Stimulated activated CD8-positive, alpha-beta memory T cell treated with anti-CD3 and anti-CD28 coated beads, Interleukin-12 subunit alpha, Interleukin-12 subunit beta, amount 100 ng/mL, for 24 hours (primary cell): ENCODE data around the gene NOX5.

ENCODE experiments used
- DNase-seq: peaks from one replicate; pipeline ENCODE4 v3.0.0-alpha.2; 2020; ENCODE audit errors: extremely low read depth

The NOX5 gene

DNA sequence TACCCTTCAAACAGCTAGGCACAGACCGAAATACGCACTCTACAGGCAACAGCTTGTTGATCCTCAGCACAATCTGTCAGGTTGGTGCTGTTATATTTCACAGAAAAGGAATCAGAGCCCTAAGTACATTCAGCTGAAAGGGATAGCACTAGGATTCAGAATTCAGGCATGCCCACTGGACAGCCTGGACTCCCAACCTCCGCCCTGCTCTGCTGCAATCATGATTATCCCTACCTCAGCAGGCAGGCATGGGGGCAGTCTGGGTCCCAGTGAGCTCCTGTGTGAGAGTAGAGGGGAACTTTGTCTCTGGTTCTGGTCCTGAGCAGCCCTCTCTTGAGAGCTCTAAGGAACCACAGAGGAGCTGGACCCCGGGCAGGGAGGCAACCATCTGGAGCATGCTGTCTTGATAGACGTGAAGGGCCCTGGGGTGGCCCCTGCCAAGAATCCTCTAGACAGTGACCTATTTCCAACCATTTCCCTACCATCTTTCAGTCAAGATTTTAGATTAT lies 23.4 kb upstream of the NOX5 start:
- no peak for DNase-seq

DNA sequence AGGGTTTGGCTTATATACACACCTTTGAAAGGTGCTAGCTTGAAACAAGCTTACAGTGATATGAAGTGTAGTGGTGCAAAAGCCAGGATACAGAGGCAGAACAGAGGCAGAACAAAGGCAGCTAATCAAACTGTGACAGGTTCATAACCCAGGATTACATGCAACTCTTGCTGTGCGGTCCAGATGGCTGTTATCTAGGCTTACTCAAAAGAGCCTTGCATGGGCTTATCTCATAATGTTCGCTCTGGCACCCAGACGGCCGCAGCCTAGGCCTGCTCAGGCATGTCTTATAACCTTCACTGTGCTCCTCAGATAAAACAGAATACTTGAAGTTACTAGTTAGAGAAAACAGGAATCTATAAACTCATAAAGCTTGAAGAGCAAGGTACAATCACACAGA lies 22.8 kb upstream of the NOX5 start:
- DNase-seq: no peak

GRCh38 chr15:68992696-68993095 lies 21.8 kb upstream of the NOX5 start:
- no peak for DNase-seq

DNA sequence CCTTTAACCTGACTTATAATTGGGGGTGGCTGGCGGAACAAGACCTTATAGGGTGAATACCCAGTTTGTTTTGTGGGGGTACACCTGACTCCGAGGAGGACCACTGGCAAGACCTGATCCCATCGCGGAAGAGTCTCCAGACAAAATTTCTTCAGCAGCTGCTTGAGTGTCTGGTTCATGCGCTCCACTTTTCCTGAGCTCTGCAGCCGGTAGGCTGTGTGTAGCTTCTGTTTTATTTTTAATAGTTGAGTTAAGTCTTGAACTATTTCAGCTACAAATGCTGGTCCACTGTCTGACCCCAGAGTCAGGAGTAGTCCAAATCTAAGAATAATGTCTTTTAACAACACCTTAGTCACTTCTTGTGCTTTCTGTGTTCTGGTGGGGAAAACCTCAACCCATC lies 21.2 kb upstream of the NOX5 start:
- no peak for DNase-seq

- DNase-seq: no peak
Measured at GRCh38 chr15:68994149-68994548, 20.3 kb upstream of the NOX5 start.

GRCh38 chr15:68994981-68995761 lies 19.3 kb upstream of the NOX5 start:
- no peak for DNase-seq

- no peak for DNase-seq
Measured at GRCh38 chr15:68997050-68997449, 17.4 kb upstream of the NOX5 start.

GRCh38 chr15:68997930-68998777 lies 16.3 kb upstream of the NOX5 start:
- DNase-seq: no peak

DNA sequence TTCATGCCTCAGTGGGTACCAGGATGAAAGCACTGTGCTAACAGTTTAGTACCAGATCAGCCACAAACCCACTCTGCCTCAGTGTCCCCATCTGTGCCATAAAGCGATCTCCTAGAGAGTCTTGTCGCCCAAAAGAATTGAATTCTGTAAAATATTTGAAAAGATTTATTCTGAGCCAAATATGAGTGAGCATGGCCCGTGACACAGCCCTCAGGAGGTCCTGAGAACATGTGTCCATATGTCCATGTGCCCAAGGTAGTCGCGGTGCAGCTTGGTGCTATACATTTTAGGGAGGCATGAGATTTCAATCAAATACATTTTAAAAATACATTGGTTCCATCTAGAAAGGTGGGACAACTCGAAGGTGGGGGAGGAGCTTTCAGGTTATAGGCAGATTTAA lies 15.4 kb upstream of the NOX5 start:
- DNase-seq: no peak

- DNase-seq: no peak
Measured at GRCh38 chr15:69000091-69000490, 14.4 kb upstream of the NOX5 start.

DNA sequence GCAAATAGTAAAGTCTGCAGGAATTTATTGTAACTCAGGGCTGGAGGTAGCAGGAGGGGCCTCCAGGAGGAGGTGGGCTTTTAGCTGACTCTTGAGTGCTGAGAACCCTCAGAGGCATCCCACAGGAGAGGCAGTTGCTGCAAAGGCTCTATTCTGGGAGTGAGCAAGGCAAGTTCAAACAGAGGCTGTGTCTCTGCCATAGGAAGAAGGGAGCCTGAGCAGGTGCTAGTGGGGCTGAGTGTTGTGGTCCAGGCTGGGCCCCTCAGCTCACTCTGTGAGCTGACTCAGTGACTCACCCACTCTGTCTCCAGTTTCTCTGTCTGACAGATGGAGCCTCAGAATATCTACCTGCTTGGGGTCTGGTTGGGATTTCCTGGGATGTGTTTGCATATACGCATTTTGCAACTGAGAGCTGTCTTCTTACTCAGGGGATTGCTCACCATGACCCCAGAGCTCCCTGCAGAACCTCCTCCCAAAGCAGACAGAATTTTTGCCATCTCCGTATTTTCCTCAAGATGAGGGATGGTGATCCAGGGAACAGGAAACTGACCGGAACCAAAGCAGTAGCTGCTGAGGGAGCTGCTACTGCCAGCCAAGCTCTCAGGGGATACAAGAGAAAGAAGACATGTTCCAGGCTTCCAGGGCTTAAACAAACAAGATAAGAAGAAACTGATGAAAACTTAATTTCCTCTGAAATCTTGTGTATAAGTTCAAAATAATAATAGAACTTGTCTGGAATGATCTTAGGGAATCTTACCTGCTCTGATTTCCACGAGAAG lies 13.6 kb upstream of the NOX5 start:
- no peak for DNase-seq

GRCh38 chr15:69002783-69003182 lies 11.7 kb upstream of the NOX5 start:
- no peak for DNase-seq

DNA sequence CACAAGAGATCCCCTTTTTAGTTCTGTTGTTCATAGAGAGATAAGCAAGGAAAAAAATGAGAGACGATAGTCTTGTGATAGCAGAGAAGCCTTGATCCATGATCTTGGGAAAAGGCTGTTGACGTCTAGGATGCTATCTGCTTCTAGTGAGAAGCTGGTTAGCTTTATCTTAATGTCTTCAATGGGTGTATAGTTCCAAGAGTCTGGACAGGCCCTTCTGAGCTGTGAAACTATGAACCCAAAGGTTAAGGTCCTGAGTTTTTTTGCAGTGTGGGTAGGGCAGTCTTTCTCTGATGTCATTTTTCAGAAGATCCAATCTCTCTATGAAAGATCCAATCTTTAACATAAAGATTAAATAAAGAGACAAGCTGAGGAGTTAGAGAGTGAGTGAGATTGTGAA lies 10.5 kb upstream of the NOX5 start:
- DNase-seq: no peak

DNA sequence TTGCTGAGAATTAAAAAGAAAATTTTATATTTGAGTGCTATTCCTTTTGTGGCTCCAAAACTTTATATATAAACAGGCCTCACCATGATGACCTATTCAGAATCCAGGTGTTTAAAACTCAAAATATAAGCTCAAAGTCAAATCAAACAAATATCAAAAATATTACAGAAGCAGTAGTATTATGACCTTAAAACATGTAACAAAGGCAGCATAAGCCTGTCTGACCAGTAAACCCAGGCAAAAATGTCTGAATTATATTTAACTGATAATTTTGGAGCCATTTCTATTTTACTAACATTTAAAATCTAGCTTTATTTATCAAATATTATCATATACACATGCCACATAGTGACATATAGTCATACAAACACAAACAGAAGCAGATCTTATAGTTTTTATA lies 6.4 kb upstream of the NOX5 start:
- DNase-seq: no peak

- DNase-seq: no peak
Measured at GRCh38 chr15:69009341-69009740, 5.2 kb upstream of the NOX5 start.

DNA sequence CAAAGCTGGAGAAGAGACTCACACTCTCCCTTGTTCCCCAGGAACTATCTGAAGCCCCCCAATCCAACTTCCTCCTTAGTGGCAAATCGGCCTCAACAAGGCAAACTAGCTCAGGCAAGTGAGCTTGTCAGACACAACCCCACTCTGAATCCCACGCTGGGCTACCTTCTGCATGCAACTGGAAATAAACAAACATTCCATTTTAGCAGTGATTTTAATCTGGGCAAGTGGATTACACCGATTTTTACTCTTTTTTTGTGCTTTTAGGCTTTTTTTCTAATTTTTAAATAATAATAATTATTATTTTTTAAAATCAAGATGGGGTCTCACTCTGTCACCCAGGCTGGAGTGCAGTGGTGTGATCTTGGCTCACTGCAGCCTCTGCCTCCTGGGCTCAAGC lies 2.9 kb upstream of the NOX5 start:
- no peak for DNase-seq

DNA sequence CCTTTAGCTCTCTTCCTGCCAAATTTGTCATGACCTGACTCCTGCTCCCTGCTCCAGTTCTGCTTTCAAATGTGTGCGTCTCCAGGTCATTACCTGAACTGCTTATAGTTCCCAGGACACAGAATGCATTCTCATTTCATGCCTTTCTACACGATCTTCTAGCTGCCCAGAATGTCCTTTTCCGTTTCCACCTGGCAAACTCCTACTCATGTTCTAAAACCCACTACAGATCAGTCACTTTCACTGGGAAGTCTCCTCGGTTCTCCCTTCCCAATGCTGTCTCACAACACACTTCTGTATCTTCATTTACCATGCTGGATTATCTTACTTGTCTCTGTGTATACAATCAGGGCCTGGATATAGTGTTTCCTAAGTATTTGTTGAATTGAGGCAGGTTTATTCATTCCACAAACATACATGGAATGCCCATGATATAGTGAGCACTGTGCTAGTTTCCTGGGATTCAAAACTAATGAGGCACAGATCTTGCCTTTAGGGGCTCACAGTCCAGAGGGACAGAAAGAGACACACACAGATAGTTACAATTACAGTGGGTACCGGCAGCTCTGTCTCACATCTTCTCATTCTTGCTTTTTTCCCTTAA lies 1.6 kb upstream of the NOX5 start:
- no peak for DNase-seq

GRCh38 chr15:69013726-69014406 lies 629 bp upstream of the NOX5 start:
- DNase-seq: no peak

GRCh38 chr15:69015591-69015990 lies 1.1 kb downstream of the NOX5 start:
- no peak for DNase-seq

GRCh38 chr15:69016021-69016595 lies 1.6 kb downstream of the NOX5 start:
- no peak for DNase-seq

GRCh38 chr15:69017978-69018377 lies 3.5 kb downstream of the NOX5 start:
- DNase-seq: no peak
